ENCODE data around the gene DVL3. TPM values are rescaled to one million over a fixed set of nuclear protein-coding genes. Genes with fewer than 3 reads are reported as not detected.
"Not testable (repeated sequence)": the region's sequence is repeated elsewhere in the genome, so short reads cannot be mapped to it uniquely, and the experiment has no call there.

DVL3 gene
- total RNA-seq, 1 experiment from 2014 or later = 108 TPM

GRCh38 chr3:184117636-184118035 is 37.5 kb upstream of the DVL3 start:
- ChIA-PET POLR2A (ENCODE audit: unreplicated experiment) (interaction anchor here (0.6 kb wide), 1 partner anchor 9 kb away, joined by 4 read pairs; no protein-coding TSS in a partner anchor), CTCF (interaction anchor here (0.7 kb wide), 1 partner anchor 122 kb away, joined by 8 read pairs; no protein-coding TSS in a partner anchor)
- no peak overlapping the region for H3K27ac ChIP-seq
- no peaks in the 10 kb centered on the region for H3K27me3 ChIP-seq (ENCODE audit: insufficient read depth, low read depth)
- intact Hi-C loops (cut with micrococcal nuclease; ENCODE audit: unreplicated experiment) = loop anchor here (5.0 kb wide), 1 partner anchor 75 kb away; no protein-coding TSS in a partner anchor
- no TSS peak for BruUV-seq (replicated peaks)
- H4K20me1 ChIP-seq (ENCODE audit: insufficient read depth) = no peaks in the 10 kb centered on the region
- H3K4me1 ChIP-seq (replicated peaks; ENCODE audit: insufficient read depth) = no peaks in the 10 kb centered on the region
- H3K4me2 ChIP-seq = no peak overlapping the region
- no peaks in the 10 kb centered on the region for H3K9me2 ChIP-seq (ENCODE audit: insufficient read depth)
- H3K9me3 ChIP-seq (ENCODE audit: insufficient read depth, low read depth) = no peaks in the 10 kb centered on the region
- H2AFZ ChIP-seq = no peak overlapping the region
- no peaks in the 10 kb centered on the region for H3K79me2 ChIP-seq (ENCODE audit: low read depth)
- no peaks in the 10 kb centered on the region for H3F3A ChIP-seq (ENCODE audit: insufficient read depth, low read depth)
- no peak overlapping the region for H3K4me3 ChIP-seq
- DNase-seq = no peak
- H3K36me3 ChIP-seq (ENCODE audit: low read depth) = no peaks in the 10 kb centered on the region
- 0 out of 2 replicates have a peak, but pooled peaks have one; percentile 20 for TF ChIP-seq CTCF (conservative IDR thresholded peaks at IDR 0.05)
- no peak for TF ChIP-seq EZH2 (IDR thresholded peaks at IDR 0.05; ENCODE audit: low read depth)

- H3K79me2 ChIP-seq (ENCODE audit: low read depth); H3K4me2 ChIP-seq; BruUV-seq (replicated peaks); H3F3A ChIP-seq (ENCODE audit: insufficient read depth, low read depth); H2AFZ ChIP-seq; H3K4me3 ChIP-seq; H3K27me3 ChIP-seq (ENCODE audit: insufficient read depth, low read depth); H3K27ac ChIP-seq; intact Hi-C loops (cut with micrococcal nuclease; ENCODE audit: unreplicated experiment); H3K9me2 ChIP-seq (ENCODE audit: insufficient read depth); POLR2A ChIA-PET (ENCODE audit: unreplicated experiment); DNase-seq; H4K20me1 ChIP-seq (ENCODE audit: insufficient read depth); H3K4me1 ChIP-seq (replicated peaks; ENCODE audit: insufficient read depth); H3K9me3 ChIP-seq (ENCODE audit: insufficient read depth, low read depth); H3K36me3 ChIP-seq (ENCODE audit: low read depth): not testable (repeated sequence)
- CTCF ChIA-PET = interaction anchor here (0.5 kb wide), 1 partner anchor 34 kb away, joined by 3 read pairs; the partner anchor contains the start of gene DVL3
Measured at GRCh38 chr3:184121031-184121430, 34.1 kb upstream of the DVL3 start.

GRCh38 chr3:184126006-184126405 is 29.2 kb upstream of the DVL3 start:
- Histone ChIP-seq H3K4me3 (no peak overlapping the region), H3K36me3 (ENCODE audit: low read depth) (no peaks in the 10 kb centered on the region), H3K27me3 (ENCODE audit: insufficient read depth, low read depth) (no peaks in the 10 kb centered on the region), H2AFZ (no peak overlapping the region), H3K9me3 (ENCODE audit: insufficient read depth, low read depth) (no peaks in the 10 kb centered on the region), H3K79me2 (ENCODE audit: low read depth) (no peaks in the 10 kb centered on the region), H4K20me1 (ENCODE audit: insufficient read depth) (no peaks in the 10 kb centered on the region), H3K27ac (no peak overlapping the region), H3F3A (ENCODE audit: insufficient read depth, low read depth) (no peaks in the 10 kb centered on the region; the same call in 1 of the 2 replicates), H3K4me1 (replicated peaks; ENCODE audit: insufficient read depth) (no peaks in the 10 kb centered on the region), H3K9me2 (ENCODE audit: insufficient read depth) (no peaks in the 10 kb centered on the region), H3K4me2 (no peak overlapping the region)
- intact Hi-C loops (cut with micrococcal nuclease; ENCODE audit: unreplicated experiment) = no loop called here
- ChIA-PET CTCF (no interaction called here), POLR2A (ENCODE audit: unreplicated experiment) (no interaction called here)
- DNase-seq = no peak
- no TSS peak for BruUV-seq (replicated peaks)
- no peak for TF ChIP-seq EZH2 (IDR thresholded peaks at IDR 0.05; ENCODE audit: low read depth)
- TF ChIP-seq CTCF (conservative IDR thresholded peaks at IDR 0.05) = no peak

- POLR2A ChIA-PET (ENCODE audit: unreplicated experiment) = interaction anchor here (0.6 kb wide), 1 partner anchor 43 kb away, joined by 3 read pairs; no protein-coding TSS in a partner anchor
- DNase-seq = peak in 1 of 2 experiments; percentile 25
- no peak overlapping the region for H2AFZ ChIP-seq
- no peak overlapping the region for H3K27ac ChIP-seq
- H3K4me2 ChIP-seq = no peak overlapping the region
- CTCF ChIA-PET = no interaction called here
- intact Hi-C loops (cut with micrococcal nuclease; ENCODE audit: unreplicated experiment) = no loop called here
- BruUV-seq (replicated peaks) = no TSS peak
- H3K4me1 ChIP-seq (replicated peaks; ENCODE audit: insufficient read depth) = peaks cover 13% of the 10 kb centered on the region
- H3K9me2 ChIP-seq (ENCODE audit: insufficient read depth) = no peaks in the 10 kb centered on the region
- H3K27me3 ChIP-seq (ENCODE audit: insufficient read depth, low read depth) = no peaks in the 10 kb centered on the region
- no peak overlapping the region for H3K4me3 ChIP-seq
- H3F3A ChIP-seq (ENCODE audit: insufficient read depth, low read depth) = peaks cover 8% of the 10 kb centered on the region
- TF ChIP-seq EZH2 (IDR thresholded peaks at IDR 0.05; ENCODE audit: low read depth) (no peak), CTCF (conservative IDR thresholded peaks at IDR 0.05) (peak; percentile 41; the same call in 1 of the 2 replicates)
- H3K36me3 ChIP-seq (ENCODE audit: low read depth) = no peaks in the 10 kb centered on the region
- H4K20me1 ChIP-seq (ENCODE audit: insufficient read depth) = no peaks in the 10 kb centered on the region
- no peaks in the 10 kb centered on the region for H3K79me2 ChIP-seq (ENCODE audit: low read depth)
- no peaks in the 10 kb centered on the region for H3K9me3 ChIP-seq (ENCODE audit: insufficient read depth, low read depth)
Measured at GRCh38 chr3:184129012-184129411, 26.2 kb upstream of the DVL3 start.

All from PC-9 (cell line).